Measurements from ENCODE around the gene NMNAT2. TPM values are rescaled to one million over a fixed set of nuclear protein-coding genes. Genes with fewer than 3 reads are reported as not detected.

The NMNAT2 gene
- total RNA-seq, 1 donor from 2014 or later, result 1.7 TPM

GRCh38 chr1:183394435-183394834 lies 23.7 kb downstream of the NMNAT2 start:
- Histone ChIP-seq H3K4me3 (no peak overlapping the region), H3K27ac (no peak overlapping the region), H3K4me1 (no peaks in the 10 kb centered on the region), H3K36me3 (no peaks in the 10 kb centered on the region), H3K9me3 (no peaks in the 10 kb centered on the region), H3K27me3 (no peaks in the 10 kb centered on the region)
- TF ChIP-seq POLR2A (IDR thresholded peaks at IDR 0.05) (no peak), CTCF (IDR thresholded peaks at IDR 0.05) (no peak), POLR2AphosphoS5 (IDR thresholded peaks at IDR 0.05; ENCODE audit: insufficient read depth in 1 of 2, low read depth in 1 of 2) (no peak)
- DNase-seq (ENCODE audit: extremely low spot score in 2 of 2), result no peak
- intact Hi-C loops (cut with DNase I), result no loop called here

- no peak for TF ChIP-seq POLR2A (IDR thresholded peaks at IDR 0.05)
- TF ChIP-seq POLR2AphosphoS5 (IDR thresholded peaks at IDR 0.05; ENCODE audit: insufficient read depth in 1 of 2, low read depth in 1 of 2), result no peak
- TF ChIP-seq CTCF (IDR thresholded peaks at IDR 0.05), result no peak
- H3K4me1 ChIP-seq, result no peaks in the 10 kb centered on the region
- H3K36me3 ChIP-seq, result no peaks in the 10 kb centered on the region
- no peak for DNase-seq (ENCODE audit: extremely low spot score in 2 of 2)
- H3K4me3 ChIP-seq, result no peak overlapping the region
- no peaks in the 10 kb centered on the region for H3K9me3 ChIP-seq
- H3K27ac ChIP-seq, result no peak overlapping the region
- H3K27me3 ChIP-seq, result no peaks in the 10 kb centered on the region
- intact Hi-C loops (cut with DNase I), result no loop called here
Observed at GRCh38 chr1:183391863-183392262, 26.3 kb downstream of the NMNAT2 start.

- intact Hi-C loops (cut with DNase I), result no loop called here
- no peak overlapping the region for H3K4me3 ChIP-seq
- no peaks in the 10 kb centered on the region for H3K9me3 ChIP-seq
- H3K27me3 ChIP-seq, result no peaks in the 10 kb centered on the region
- H3K36me3 ChIP-seq, result no peaks in the 10 kb centered on the region
- H3K27ac ChIP-seq, result no peak overlapping the region
- no peak for TF ChIP-seq POLR2A (IDR thresholded peaks at IDR 0.05)
- TF ChIP-seq POLR2AphosphoS5 (IDR thresholded peaks at IDR 0.05; ENCODE audit: insufficient read depth in 1 of 2, low read depth in 1 of 2), result no peak
- TF ChIP-seq CTCF (IDR thresholded peaks at IDR 0.05), result no peak
- H3K4me1 ChIP-seq, result no peaks in the 10 kb centered on the region
- DNase-seq (ENCODE audit: extremely low spot score in 2 of 2), result no peak
Observed at GRCh38 chr1:183390561-183390960, 27.6 kb downstream of the NMNAT2 start.

GRCh38 chr1:183388735-183389134 lies 29.4 kb downstream of the NMNAT2 start:
- Histone ChIP-seq H3K27me3 (no peaks in the 10 kb centered on the region), H3K9me3 (no peaks in the 10 kb centered on the region), H3K27ac (no peak overlapping the region), H3K4me1 (no peaks in the 10 kb centered on the region), H3K36me3 (no peaks in the 10 kb centered on the region), H3K4me3 (no peak overlapping the region)
- TF ChIP-seq POLR2A (IDR thresholded peaks at IDR 0.05) (no peak), POLR2AphosphoS5 (IDR thresholded peaks at IDR 0.05; ENCODE audit: insufficient read depth in 1 of 2, low read depth in 1 of 2) (no peak), CTCF (IDR thresholded peaks at IDR 0.05) (no peak)
- intact Hi-C loops (cut with DNase I), result no loop called here
- no peak for DNase-seq (ENCODE audit: extremely low spot score in 2 of 2)

GRCh38 chr1:183385340-183386144 lies 32.6 kb downstream of the NMNAT2 start:
- no peaks in the 10 kb centered on the region for H3K36me3 ChIP-seq
- no peak for DNase-seq (ENCODE audit: extremely low spot score in 2 of 2)
- intact Hi-C loops (cut with DNase I), result no loop called here
- no peaks in the 10 kb centered on the region for H3K4me1 ChIP-seq
- H3K27me3 ChIP-seq, result no peaks in the 10 kb centered on the region
- no peak for TF ChIP-seq POLR2A (IDR thresholded peaks at IDR 0.05)
- no peak for TF ChIP-seq CTCF (IDR thresholded peaks at IDR 0.05)
- TF ChIP-seq POLR2AphosphoS5 (IDR thresholded peaks at IDR 0.05; ENCODE audit: insufficient read depth in 1 of 2, low read depth in 1 of 2), result no peak
- no peak overlapping the region for H3K4me3 ChIP-seq
- no peak overlapping the region for H3K27ac ChIP-seq
- H3K9me3 ChIP-seq, result no peaks in the 10 kb centered on the region
